ENCODE measurements around the gene CLCN7.

Gene CLCN7, protein sequence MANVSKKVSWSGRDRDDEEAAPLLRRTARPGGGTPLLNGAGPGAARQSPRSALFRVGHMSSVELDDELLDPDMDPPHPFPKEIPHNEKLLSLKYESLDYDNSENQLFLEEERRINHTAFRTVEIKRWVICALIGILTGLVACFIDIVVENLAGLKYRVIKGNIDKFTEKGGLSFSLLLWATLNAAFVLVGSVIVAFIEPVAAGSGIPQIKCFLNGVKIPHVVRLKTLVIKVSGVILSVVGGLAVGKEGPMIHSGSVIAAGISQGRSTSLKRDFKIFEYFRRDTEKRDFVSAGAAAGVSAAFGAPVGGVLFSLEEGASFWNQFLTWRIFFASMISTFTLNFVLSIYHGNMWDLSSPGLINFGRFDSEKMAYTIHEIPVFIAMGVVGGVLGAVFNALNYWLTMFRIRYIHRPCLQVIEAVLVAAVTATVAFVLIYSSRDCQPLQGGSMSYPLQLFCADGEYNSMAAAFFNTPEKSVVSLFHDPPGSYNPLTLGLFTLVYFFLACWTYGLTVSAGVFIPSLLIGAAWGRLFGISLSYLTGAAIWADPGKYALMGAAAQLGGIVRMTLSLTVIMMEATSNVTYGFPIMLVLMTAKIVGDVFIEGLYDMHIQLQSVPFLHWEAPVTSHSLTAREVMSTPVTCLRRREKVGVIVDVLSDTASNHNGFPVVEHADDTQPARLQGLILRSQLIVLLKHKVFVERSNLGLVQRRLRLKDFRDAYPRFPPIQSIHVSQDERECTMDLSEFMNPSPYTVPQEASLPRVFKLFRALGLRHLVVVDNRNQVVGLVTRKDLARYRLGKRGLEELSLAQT

GRCh38 chr16:1474796-1475551 lies at the start of gene CLCN7:
TSS of gene CLCN7 (minus strand) at chr16:1475028. CDS start at chr16:1474974, 54 bp downstream.
- TF ChIP-seq, protein P1, sequence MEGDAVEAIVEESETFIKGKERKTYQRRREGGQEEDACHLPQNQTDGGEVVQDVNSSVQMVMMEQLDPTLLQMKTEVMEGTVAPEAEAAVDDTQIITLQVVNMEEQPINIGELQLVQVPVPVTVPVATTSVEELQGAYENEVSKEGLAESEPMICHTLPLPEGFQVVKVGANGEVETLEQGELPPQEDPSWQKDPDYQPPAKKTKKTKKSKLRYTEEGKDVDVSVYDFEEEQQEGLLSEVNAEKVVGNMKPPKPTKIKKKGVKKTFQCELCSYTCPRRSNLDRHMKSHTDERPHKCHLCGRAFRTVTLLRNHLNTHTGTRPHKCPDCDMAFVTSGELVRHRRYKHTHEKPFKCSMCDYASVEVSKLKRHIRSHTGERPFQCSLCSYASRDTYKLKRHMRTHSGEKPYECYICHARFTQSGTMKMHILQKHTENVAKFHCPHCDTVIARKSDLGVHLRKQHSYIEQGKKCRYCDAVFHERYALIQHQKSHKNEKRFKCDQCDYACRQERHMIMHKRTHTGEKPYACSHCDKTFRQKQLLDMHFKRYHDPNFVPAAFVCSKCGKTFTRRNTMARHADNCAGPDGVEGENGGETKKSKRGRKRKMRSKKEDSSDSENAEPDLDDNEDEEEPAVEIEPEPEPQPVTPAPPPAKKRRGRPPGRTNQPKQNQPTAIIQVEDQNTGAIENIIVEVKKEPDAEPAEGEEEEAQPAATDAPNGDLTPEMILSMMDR (IDR thresholded peaks at IDR 0.05; ENCODE audit: low read depth, low read length, missing control alignments): no peak
- peak; percentile 49 for DNase-seq (ENCODE audit: low read depth)
- H3K4me3 ChIP-seq (ENCODE audit: low read depth, low read length): peak within 1 kb of the TSS; percentile 88

- H3K4me3 ChIP-seq (ENCODE audit: low read depth, low read length): no peak overlapping the region
- DNase-seq (ENCODE audit: low read depth): no peak
- TF ChIP-seq, protein P1 (IDR thresholded peaks at IDR 0.05; ENCODE audit: low read depth, low read length, missing control alignments): no peak
Measured at GRCh38 chr16:1524366-1524765, 49.5 kb upstream of the CLCN7 start.

DNA sequence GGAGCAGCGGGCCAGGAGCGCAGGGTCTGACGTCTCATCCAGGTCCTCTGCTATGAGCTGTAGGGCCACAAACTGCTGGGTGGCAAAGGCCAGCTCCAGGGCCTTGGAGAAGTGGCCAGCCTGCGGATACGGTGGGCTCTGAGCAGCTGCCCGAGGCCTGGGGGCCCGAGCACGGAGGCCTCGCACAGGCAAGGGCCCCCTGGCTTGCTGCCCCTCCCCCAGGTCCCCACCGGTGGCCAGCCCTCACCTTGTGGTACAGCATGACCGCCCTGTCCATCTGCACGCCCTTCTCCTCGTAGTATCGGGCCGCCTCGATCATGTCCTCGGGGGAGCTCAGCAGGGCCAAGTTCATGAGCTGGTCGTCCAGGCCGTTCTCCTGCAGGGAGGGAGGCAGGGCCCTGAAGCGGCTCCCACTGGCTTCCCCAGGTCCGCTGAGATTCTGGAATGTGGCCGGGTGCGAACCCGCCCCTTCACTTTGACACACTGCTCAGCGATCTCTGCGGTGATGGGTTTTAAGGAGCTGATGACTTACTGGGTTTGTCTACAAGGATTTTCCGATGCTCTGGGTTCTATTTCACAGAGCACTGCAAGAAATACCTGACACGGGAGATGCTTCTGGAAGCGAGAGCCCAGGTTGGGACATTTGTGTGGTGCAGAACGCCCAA lies 48.9 kb upstream of the CLCN7 start:
- DNase-seq (ENCODE audit: low read depth): no peak
- no peak overlapping the region for H3K4me3 ChIP-seq (ENCODE audit: low read depth, low read length)
- TF ChIP-seq, protein P1 (IDR thresholded peaks at IDR 0.05; ENCODE audit: low read depth, low read length, missing control alignments): no peak

GRCh38 chr16:1520461-1520860 lies 45.6 kb upstream of the CLCN7 start:
- no peak overlapping the region for H3K4me3 ChIP-seq (ENCODE audit: low read depth, low read length)
- no peak for DNase-seq (ENCODE audit: low read depth)
- TF ChIP-seq, protein P1 (IDR thresholded peaks at IDR 0.05; ENCODE audit: low read depth, low read length, missing control alignments): no peak

DNA sequence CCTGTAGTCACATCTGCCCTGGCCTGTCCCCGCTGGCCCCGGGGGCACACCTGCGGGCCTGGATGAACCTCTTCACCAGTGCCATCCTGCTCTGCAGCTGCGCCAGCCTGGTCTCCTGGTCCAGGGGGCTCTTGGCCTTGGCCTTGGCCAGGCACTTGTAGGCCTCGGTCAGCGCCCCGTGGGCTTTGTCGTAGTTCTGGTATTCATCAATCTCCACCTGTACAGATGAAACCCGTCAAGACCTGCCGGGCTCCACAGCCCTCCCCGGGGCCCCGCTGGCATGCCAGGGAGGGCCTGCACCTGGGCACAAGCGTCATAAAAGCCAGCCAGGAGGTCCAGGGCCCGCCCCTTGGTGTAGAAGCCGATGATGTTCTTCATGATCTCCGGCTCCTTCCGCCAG lies 45.0 kb upstream of the CLCN7 start:
- no peak for DNase-seq (ENCODE audit: low read depth)
- TF ChIP-seq, protein P1 (IDR thresholded peaks at IDR 0.05; ENCODE audit: low read depth, low read length, missing control alignments): no peak
- no peak overlapping the region for H3K4me3 ChIP-seq (ENCODE audit: low read depth, low read length)

- DNase-seq (ENCODE audit: low read depth): no peak
- TF ChIP-seq, protein P1 (IDR thresholded peaks at IDR 0.05; ENCODE audit: low read depth, low read length, missing control alignments): no peak
- no peak overlapping the region for H3K4me3 ChIP-seq (ENCODE audit: low read depth, low read length)
Measured at GRCh38 chr16:1518626-1519135, 43.9 kb upstream of the CLCN7 start.
